IPS-NIHi7 (cell line): ENCODE results near the gene NR1D2.
A peak's percentile ranks its signal among the peaks of the same experiment; 100 is the strongest.

Source experiments
- DNase-seq: peaks from one replicate; pipeline ENCODE4 v3.0.0; 2012; ENCODE audit warnings: mixed read lengths; ENCODE audit errors: extremely low spot score

NR1D2 gene

GRCh38 chr3:23931597-23931996 is 13.5 kb upstream of the NR1D2 start:
- DNase-seq = no peak

DNA sequence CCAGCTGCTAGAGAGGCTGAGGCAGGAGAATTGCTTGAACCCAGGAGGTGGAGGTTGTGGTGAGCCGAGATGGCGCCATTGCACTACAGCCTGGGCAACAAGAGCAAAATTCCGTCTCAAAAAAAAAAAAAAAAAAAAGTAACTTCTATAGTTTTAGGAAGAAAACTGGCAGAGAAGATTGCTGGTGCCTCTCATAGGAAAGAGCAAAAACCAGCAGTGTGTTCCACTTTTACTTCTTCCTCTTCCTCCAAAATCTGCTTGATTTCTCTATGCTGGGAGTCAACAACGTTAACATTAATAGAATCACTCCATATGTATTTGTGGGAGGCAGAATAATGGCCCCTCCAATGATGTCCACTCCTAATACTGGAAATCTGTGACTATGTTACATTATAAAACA is 12.5 kb upstream of the NR1D2 start:
- DNase-seq = no peak

- no peak for DNase-seq
Observed at GRCh38 chr3:23934253-23934652, 10.8 kb upstream of the NR1D2 start.

DNA sequence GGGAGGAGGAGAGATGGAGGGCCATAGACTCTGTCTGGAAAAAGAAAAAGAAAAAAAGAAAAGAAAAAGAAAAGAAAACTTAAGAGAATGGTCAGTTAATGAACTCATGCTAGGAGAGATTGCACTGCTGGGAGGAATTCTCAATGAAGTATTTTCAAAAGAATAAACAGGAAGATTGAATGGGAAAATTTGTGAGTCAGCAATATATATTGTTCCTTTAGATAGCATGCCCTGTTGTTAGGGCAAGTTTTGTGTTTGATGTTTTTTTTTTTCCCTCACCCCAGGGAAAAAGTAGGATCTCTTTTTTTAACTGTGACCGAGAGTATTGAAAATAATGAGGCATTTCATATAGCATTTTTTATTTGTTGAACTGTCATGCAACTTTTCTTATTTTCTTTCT is 7.8 kb upstream of the NR1D2 start:
- DNase-seq = no peak

GRCh38 chr3:23938688-23939087 is 6.4 kb upstream of the NR1D2 start:
- DNase-seq = peak; percentile 18

GRCh38 chr3:23940775-23941174 is 4.3 kb upstream of the NR1D2 start:
- DNase-seq = no peak

DNA sequence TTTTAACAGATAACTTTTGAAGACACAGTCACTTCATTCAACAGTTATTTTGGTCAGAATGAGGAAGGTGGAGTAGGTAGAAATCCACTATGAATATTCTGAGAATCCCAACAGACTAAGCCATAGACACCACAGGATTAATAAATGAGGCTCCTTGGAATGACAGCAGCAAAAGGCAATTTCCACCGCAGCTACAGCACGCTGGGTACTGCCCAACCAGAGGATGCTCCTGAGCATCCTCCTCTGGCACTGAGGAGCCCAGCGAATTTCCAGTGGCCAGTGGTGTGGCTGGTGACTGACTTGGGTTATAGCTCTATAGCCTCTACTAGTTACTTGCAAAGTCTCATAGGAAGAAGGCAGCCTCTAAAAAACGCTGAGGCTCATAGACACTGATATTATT is 3.6 kb upstream of the NR1D2 start:
- DNase-seq = no peak

DNA sequence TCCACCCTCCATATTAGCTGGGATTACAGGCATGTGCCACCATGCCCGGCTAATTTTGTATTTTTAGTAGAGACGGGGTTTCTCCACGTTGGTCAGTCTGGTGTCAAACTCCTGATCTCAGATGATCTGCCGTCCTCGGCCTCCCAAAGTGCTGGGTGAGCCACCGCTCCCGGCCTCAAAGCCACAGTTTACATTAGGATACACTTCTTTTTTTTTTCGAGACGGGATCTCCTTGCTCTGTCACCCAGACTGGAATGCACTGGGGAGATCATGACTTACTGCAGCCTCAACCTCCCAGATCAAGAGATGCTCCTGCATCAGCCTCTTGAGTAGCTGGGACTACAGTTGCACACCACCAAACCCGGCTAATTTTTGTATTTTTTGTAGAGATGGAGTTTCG is 2.5 kb upstream of the NR1D2 start:
- DNase-seq = no peak

DNA sequence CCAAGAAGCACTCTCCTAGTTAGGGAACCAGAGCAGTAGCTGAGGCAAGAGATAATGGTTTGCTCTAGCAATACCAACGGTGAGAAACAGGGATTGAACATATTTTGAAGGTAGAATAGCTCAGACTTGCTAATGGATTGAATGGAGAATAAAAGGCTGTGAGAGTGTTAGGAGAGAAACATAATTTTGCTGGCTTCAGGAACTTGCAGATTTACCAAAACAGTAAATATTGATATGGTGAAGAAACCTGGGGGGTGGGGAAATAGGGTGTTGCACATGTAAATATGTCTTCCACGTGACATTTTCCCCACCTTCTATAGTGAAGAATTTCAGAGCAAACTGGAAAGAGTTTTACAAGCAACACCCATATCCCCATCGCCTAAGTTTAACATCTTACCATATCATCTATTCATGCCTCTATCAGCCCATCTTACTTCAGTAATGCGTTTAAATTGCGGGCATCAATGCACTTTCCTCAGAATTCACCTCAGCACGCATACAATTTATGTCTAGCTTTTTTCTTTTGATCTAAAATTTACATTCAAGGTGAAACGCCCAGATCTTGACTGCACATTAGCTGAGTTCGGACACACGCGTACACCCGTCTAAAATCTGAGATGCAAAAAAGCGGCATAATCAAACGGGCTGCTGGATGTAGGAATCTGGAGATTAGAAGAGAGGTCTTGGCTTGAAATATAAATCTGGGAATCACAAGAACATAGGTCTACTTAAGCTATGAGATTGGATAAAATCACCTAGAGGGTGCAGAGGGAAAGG is 891 bp upstream of the NR1D2 start:
- no peak for DNase-seq

GRCh38 chr3:23945663-23945912 is 502 bp downstream of the NR1D2 start:
- no peak for DNase-seq

DNA sequence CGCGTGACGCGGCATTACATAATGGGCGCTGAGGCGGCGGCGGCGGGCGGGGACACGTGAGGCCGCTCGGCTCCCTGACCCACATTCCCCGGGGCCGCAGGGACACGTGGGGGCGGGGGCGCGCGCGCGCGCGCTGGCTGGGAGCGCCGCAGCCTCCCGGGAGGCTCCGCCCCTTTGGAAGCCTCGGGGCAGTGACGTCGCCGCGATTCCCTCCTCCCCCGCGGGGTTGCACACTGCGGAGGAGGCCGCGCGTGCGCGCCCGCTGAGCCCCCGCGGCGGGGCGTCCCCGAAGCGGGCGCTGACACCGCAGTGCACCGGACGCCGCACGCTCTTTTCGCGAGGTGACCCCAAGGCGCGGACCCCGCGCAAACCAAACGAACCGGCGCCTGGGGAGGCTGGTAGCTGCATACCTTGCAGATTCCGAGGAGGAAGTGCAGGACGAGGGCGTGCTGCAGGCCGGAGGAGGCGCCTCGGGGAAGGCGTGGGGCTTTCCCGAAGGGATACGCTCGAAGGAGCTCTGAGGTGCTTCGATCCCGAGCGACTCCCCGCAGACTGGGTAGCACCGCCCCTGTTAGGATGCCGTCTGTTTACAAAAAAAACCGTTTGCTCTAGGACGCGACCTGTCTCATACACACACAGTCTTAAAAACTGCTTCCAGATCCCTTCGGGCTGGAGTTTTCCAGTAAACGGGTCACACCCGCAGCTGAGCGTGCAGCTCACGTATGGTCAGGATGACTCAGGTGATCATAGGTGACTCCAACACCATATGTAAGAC is 1.0 kb downstream of the NR1D2 start:
- peak; percentile 95 for DNase-seq

GRCh38 chr3:23948761-23949160 is 3.7 kb downstream of the NR1D2 start:
- no peak for DNase-seq

- no peak for DNase-seq
Observed at GRCh38 chr3:23949784-23950183, 4.7 kb downstream of the NR1D2 start.

DNA sequence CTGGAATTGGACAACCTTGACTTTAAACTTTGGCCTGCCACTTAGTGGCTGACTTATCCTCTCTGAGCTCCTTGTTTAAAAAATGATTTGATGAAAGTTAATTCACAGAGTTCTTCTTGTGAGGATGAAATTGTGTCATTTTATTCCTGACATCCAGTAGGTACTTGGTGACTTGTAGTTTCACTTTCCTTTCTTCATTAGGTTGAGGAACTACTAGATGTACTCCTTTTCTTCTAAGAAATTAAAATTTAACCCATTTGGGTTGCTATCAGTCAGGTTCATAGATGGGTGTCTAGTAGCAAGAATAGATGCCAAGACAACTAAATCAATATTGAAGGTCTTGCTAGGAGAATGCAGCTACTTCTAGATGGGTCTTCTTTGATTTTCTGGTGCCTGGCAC is 5.2 kb downstream of the NR1D2 start:
- DNase-seq = no peak

DNA sequence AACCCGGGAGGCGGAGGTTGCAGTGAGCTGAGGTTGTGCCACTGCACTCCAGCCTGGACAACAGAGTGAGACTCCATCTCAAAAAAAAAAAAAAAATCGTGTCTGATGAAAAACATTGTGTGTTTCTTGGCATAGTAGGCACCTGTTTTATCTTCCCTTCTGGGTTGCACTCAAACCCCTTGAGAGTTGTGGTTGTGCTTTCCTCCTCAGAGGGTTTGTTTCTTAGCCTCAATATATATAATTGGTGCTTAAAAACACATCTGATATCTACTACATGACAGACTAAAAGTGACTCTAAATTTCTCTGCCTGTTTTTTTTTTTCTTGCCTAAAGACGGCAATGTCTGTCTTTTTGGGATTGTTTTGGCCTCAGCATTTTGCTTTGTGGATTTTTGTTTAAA is 7.6 kb downstream of the NR1D2 start:
- DNase-seq = no peak

GRCh38 chr3:23953523-23953922 is 8.4 kb downstream of the NR1D2 start:
- no peak for DNase-seq

DNA sequence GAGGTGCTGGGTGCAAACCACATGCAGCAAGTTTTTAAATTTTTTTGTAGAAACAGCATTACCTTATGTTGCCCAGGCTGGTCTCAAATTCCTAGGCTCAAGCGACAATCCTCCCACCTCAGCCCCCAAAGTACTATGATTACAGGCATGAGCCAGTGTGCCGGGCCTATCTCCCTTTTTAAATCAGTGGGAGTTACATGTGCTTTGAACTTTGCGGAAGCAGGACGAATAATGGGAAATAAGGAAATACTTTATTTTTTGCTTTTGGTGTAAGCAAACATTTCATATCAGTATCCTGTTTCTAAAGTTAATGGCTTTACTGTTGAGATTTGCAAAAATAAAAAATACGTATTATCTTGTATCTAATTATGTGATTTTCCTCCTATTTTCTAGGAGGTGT is 9.1 kb downstream of the NR1D2 start:
- DNase-seq = no peak

GRCh38 chr3:23956701-23957100 is 11.6 kb downstream of the NR1D2 start:
- DNase-seq = no peak

DNA sequence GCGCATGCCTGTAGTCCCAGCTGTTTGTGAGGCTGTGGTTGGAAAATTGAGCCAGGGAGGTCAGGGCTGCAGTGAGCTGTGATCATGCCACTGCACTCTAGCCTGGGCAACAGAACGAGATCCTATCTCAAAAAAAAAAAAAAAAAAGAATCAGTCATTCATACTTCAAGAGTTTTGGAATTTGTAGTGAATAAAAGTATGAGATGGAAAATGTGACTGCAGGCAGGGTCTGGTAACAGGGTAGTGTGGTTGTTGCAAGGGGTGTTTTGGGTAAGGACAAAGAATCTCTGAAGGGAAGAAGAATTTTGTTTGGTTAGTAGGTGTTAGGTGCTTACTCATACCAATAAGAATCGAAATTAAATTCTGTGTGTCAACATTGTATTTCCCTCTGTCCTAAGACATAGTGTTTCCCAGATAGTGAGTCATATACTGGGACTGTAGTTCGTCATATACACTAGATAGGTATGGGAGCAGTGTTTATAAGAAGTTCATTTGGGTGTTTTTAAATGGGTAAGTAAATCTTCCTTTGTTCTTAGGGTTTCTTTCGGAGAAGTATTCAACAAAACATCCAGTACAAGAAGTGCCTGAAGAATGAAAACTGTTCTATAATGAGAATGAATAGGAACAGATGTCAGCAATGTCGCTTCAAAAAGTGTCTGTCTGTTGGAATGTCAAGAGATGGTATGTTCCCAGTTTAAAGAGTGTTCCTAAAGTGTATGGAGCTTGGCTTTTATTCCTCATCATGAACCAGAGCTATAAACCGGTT is 14.2 kb downstream of the NR1D2 start:
- no peak for DNase-seq

- no peak for DNase-seq
Observed at GRCh38 chr3:23960649-23961048, 15.6 kb downstream of the NR1D2 start.

- no peak for DNase-seq
Observed at GRCh38 chr3:23961066-23961465, 16.0 kb downstream of the NR1D2 start.

DNA sequence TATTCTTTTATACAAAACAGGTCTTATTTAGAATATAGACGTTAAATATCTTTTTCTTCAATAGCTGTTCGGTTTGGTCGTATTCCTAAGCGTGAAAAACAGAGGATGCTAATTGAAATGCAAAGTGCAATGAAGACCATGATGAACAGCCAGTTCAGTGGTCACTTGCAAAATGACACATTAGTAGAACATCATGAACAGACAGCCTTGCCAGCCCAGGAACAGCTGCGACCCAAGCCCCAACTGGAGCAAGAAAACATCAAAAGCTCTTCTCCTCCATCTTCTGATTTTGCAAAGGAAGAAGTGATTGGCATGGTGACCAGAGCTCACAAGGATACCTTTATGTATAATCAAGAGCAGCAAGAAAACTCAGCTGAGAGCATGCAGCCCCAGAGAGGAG is 16.8 kb downstream of the NR1D2 start:
- no peak for DNase-seq
